Endothelial cell of umbilical vein (primary cell): ENCODE results near the gene CRY1.

Source experiments
- GATA2 ChIP-seq: IDR thresholded peaks from 2 replicates; pipeline ENCODE4 v1.7.0; 2011; ENCODE audit warnings: low read depth, mild to moderate bottlenecking, moderate library complexity, mixed read lengths, low read length; ENCODE audit not compliant: insufficient read length, insufficient read depth
- JUN ChIP-seq: IDR thresholded peaks from 2 replicates; pipeline ENCODE4 v1.6.1; 2011; ENCODE audit warnings: borderline replicate concordance, low read depth; ENCODE audit not compliant: insufficient read length, insufficient read depth
- POLR2A ChIP-seq: IDR thresholded peaks from 2 replicates; pipeline ENCODE4 v1.6.1; 2012; ENCODE audit warnings: low read depth, mild to moderate bottlenecking, control low read depth, low read length

DNA sequence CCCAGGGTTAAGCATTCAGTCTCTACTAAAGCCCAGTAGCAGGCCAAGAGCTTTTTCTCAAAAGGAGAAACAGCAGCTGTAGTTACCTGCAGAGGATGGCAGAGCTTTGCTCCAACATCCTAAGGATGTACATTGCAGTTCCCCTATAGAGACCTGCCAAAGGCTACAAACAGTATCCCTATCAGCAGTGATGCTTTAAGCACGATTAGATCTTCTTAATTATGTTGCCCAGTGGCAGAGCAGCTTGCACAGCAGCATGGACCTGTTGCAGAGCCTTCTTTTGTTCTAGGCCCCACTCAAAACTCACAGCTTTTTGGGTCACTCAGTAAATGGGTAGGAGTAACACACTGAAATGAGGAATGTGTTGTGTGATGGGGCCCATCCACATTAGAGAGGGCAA, 46.4 kb upstream of the CRY1 start:
- TF ChIP-seq POLR2A: no peak
- TF ChIP-seq GATA2: no peak
- no peak for TF ChIP-seq JUN
